K562 (cell line): ENCODE data around the gene GBF1.

Experiments
- FOXK1 ChIP-seq: sonication (generic); formaldehyde crosslinking; IDR thresholded peaks from 2 replicates; pipeline ENCODE4 v1.8.0; 2022; ENCODE audit warnings: missing genetic modification reagents, mild to moderate bottlenecking, borderline replicate concordance
- NEUROD1 ChIP-seq: fragments of 150-350 bp; IDR thresholded peaks from 2 replicates; pipeline ENCODE4 v1.6.1; 2014; ENCODE audit warnings: borderline replicate concordance, low read length, low read depth; ENCODE audit not compliant: partially characterized antibody
- POLR2A ChIP-seq: fragments of 450-650 bp; conservative IDR thresholded peaks from 2 replicates; pipeline ENCODE4 v1.6.1; 2016
- SIN3A ChIP-seq, 2 experiments: fragments of 150-350 bp in 1 of 2; IDR thresholded peaks; 2 replicates each; pipeline ENCODE4 v1.6.1; 2011 to 2016; ENCODE audit warnings: borderline replicate concordance in 2 of 2, low read depth in 2 of 2, low read length in 2 of 2, mild to moderate bottlenecking in 2 of 2, moderate library complexity in 2 of 2; ENCODE audit not compliant: control insufficient read depth in 1 of 2
- SIX5 ChIP-seq, 2 experiments: IDR thresholded peaks; 2 replicates each; pipeline ENCODE4 v1.6.1; 2011; ENCODE audit warnings: low read length in 2 of 2, borderline replicate concordance in 1 of 2, low read depth in 1 of 2, mild to moderate bottlenecking in 1 of 2, moderate library complexity in 1 of 2; ENCODE audit not compliant: insufficient read depth in 1 of 2
- TAF1 ChIP-seq: IDR thresholded peaks from 2 replicates; pipeline ENCODE4 v1.6.1; 2011; ENCODE audit warnings: mild to moderate bottlenecking, low read length, moderate library complexity; ENCODE audit not compliant: insufficient read depth, control insufficient read depth, severe bottlenecking; ENCODE audit errors: extremely low read depth
- TEAD1 ChIP-seq, 2 experiments: fragments of 450-650 bp in 1 of 2; sonication (generic) in 1 of 2; formaldehyde crosslinking; IDR thresholded peaks; 2 replicates each; pipeline versions ENCODE4 v1.4.0 to v1.8.0; 2020 to 2022; ENCODE audit warnings: mild to moderate bottlenecking in 2 of 2, missing genetic modification reagents in 1 of 2
- ZNF347 ChIP-seq: fragments of 450-650 bp; formaldehyde crosslinking; IDR thresholded peaks from 2 replicates; pipeline ENCODE4 v1.4.0; 2020; ENCODE audit warnings: low read depth, mild to moderate bottlenecking, moderate library complexity

- no peak for TF ChIP-seq NEUROD1
- TF ChIP-seq SIN3A (IDR thresholded peaks at IDR 0.05; ENCODE audit: borderline replicate concordance in 2 of 2, control insufficient read depth in 1 of 2, low read depth in 2 of 2, low read length in 2 of 2), result no peak
- TF ChIP-seq ZNF347 (CRISPR knock-in tag), result no peak
- TF ChIP-seq TEAD1 (CRISPR knock-in tag; IDR thresholded peaks at IDR 0.05), result no peak
- no peak for TF ChIP-seq SIX5 (IDR thresholded peaks at IDR 0.05; ENCODE audit: borderline replicate concordance in 1 of 2, insufficient read depth in 1 of 2, low read depth in 1 of 2, low read length in 2 of 2)
- TF ChIP-seq TAF1, result no peak
- TF ChIP-seq FOXK1 (CRISPR knock-in tag), result no peak
- no peak for TF ChIP-seq POLR2A
Observed at GRCh38 chr10:102243309-102243708, 2.0 kb upstream of the GBF1 start.
